Activated CD8-positive, alpha-beta T cell treated with anti-CD3 and anti-CD28 coated beads, Interleukin-2, amount 10 ng/mL, durations not matched to agents 7 days and 5 days (primary cell): ENCODE results near the gene RAB6B. TPM values are rescaled to one million over a fixed set of nuclear protein-coding genes. Genes with fewer than 3 reads are reported as not detected.

ENCODE experiments used
- ATAC-seq: fragments of 150-1000 bp; cut with Tn5 transposase; one replicate; pipeline ENCODE4 v1.10.0; 2021; ENCODE audit warnings: moderate library complexity
- CTCF ChIA-PET: fragments of 350-600 bp; sonication (Branson Sonifier 250); formaldehyde crosslinking; loops from one replicate; lab custom pipeline; 2021; ENCODE audit warnings: antibody characterized with exemption; lab: Charles Lee
- POLR2A ChIA-PET: fragments of 350-600 bp; sonication (Branson Sonifier 250); formaldehyde crosslinking; loops from one replicate; lab custom pipeline; 2021; ENCODE audit warnings: antibody characterized with exemption; lab: Charles Lee
- DNase-seq: peaks from one replicate; pipeline ENCODE4 v3.0.0-alpha.2; 2020
- H3K27ac Mint-ChIP-seq: one replicate; pipeline ENCODE4 v1.8.0; 2021; ENCODE audit warnings: mild to moderate bottlenecking, mixed read lengths
- H3K27me3 Mint-ChIP-seq: one replicate; pipeline ENCODE4 v1.8.0; 2021; ENCODE audit warnings: low read depth, mixed read lengths
- H3K36me3 Mint-ChIP-seq: one replicate; pipeline ENCODE4 v1.8.0; 2021; ENCODE audit warnings: low read depth, mixed read lengths
- H3K4me1 Mint-ChIP-seq: one replicate; pipeline ENCODE4 v1.8.0; 2021; ENCODE audit warnings: low read depth, mixed read lengths
- H3K4me3 Mint-ChIP-seq: one replicate; pipeline ENCODE4 v1.8.0; 2021; ENCODE audit warnings: mild to moderate bottlenecking, mixed read lengths
- H3K9me3 Mint-ChIP-seq: one replicate; pipeline ENCODE4 v1.8.0; 2022; ENCODE audit warnings: mixed read lengths; ENCODE audit not compliant: insufficient read depth
- total RNA-seq, 2 experiments: library from RNA; stranded (reverse); gene quantifications; one replicate each; pipeline ENCODE4 v1.2.3, GENCODE V29; 2021

RAB6B gene
- total RNA-seq, 2 experiments from 2014 or later, result 0.68 to 1.2 TPM

DNA sequence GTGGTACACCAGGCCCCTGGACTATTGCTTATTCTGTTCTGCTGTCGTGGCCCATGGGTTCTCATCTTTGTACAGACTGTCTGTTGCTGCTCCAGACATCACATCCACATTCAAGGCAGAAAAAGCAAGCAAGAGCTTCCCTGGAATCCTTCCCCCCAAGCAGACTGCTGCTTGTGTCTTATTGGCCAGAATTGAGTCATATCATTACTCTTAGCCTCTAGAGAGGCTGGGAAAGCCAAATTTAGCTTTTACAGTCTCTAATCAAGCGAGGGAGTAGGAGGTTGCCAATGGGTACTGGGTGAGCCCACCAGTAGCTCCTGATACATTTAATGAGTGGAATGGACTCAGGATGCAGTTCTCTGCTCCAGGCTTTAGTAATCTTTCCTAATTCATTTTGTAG lies 39.4 kb downstream of the RAB6B start:
- Mint-ChIP-seq H3K9me3 (no peaks in the 10 kb centered on the region), H3K4me3 (no peak overlapping the region), H3K36me3 (no peaks in the 10 kb centered on the region), H3K27ac (no peak overlapping the region), H3K4me1 (peaks cover 8% of the 10 kb centered on the region), H3K27me3 (peaks cover 2% of the 10 kb centered on the region)
- ATAC-seq (no peak), DNase-seq (no peak)
- ChIA-PET CTCF (no interaction called here), POLR2A (no interaction called here)

DNA sequence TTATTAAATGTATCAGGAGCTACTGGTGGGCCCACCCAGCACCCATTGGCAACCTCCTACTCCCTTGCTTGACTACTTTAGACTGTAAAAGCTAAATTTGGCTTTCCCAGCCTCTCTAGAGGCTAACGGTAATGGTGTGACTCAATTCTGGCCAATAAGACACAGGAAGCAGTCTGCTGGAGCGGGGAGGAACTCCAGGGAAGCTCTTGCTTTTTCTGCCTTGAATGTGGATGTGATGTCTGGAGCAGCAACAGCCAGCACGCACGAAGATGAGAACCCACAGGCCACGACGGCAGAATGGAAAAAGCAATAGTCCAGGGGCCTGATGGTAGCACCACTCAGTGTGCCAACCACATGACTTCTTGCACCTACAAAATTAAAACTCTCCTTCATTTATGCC lies 39.9 kb downstream of the RAB6B start:
- DNase-seq, result no peak
- ChIA-PET POLR2A (no interaction called here), CTCF (no interaction called here)
- H3K4me1 Mint-ChIP-seq, result peaks cover 8% of the 10 kb centered on the region
- H3K4me3 Mint-ChIP-seq, result no peak overlapping the region
- H3K36me3 Mint-ChIP-seq, result no peaks in the 10 kb centered on the region
- ATAC-seq, result no peak
- H3K27ac Mint-ChIP-seq, result no peak overlapping the region
- no peaks in the 10 kb centered on the region for H3K9me3 Mint-ChIP-seq
- H3K27me3 Mint-ChIP-seq, result peaks cover 4% of the 10 kb centered on the region

DNA sequence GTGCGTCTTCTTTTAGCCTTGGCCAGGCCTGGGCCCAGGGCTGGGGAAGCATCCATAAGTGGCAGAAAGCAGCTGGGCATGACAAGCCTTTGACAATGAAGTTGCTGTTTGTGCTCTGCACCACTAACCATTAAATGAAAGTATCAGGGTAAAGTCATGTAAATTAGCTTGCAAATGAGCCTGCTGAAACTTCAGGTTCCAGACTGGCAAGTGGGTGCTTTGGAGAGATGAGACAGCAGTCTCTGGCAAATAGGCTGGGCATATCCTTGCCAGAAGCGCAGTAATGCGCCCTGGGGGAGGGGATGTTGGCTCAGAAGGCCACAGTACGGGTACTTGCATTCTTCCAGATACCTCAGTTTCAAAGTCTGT lies 40.7 kb downstream of the RAB6B start:
- Mint-ChIP-seq H3K27ac (no peak overlapping the region), H3K4me3 (no peak overlapping the region), H3K36me3 (no peaks in the 10 kb centered on the region), H3K9me3 (no peaks in the 10 kb centered on the region), H3K4me1 (peaks cover 8% of the 10 kb centered on the region), H3K27me3 (peaks cover 4% of the 10 kb centered on the region)
- ChIA-PET POLR2A (no interaction called here), CTCF (no interaction called here)
- ATAC-seq (no peak), DNase-seq (no peak)

DNA sequence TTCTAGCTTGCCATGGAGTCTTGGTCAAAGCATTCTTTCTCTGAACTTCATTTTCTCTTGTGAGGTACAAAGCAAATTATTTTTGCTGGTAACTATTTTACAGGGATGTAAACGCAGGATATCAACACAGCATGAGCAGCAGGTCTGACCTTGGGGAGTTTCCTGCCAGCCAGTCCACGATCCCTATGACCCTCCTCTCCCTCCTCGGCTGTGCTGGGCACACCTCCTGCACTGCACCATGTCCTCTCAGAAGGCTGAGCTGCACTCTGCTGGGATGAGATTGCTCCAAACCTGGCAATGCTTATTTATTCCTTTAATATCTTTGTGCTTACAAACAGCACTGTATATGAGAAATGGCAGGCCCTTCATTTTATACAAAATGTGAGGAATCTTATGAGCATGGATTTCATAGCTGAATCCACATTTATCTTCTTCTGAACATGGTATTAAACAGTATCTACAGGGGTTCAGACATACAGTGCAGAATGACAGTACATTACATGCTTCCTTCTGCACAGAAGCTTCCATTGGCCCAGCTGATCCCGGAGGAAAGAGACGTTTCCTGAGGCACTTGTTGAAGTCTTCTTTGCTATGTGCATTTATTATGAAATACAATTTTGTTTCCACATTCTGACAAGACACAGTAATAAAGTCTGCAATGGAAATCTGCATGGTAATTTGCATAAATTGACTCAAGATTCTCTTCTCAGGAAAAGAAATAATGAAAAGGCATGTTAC lies 41.2 kb downstream of the RAB6B start:
- Mint-ChIP-seq H3K36me3 (no peaks in the 10 kb centered on the region), H3K4me3 (no peak overlapping the region), H3K9me3 (no peaks in the 10 kb centered on the region), H3K27ac (no peak overlapping the region), H3K27me3 (peaks cover 4% of the 10 kb centered on the region), H3K4me1 (peaks cover 8% of the 10 kb centered on the region)
- ATAC-seq, result no peak
- ChIA-PET CTCF (no interaction called here), POLR2A (no interaction called here)
- DNase-seq, result no peak

DNA sequence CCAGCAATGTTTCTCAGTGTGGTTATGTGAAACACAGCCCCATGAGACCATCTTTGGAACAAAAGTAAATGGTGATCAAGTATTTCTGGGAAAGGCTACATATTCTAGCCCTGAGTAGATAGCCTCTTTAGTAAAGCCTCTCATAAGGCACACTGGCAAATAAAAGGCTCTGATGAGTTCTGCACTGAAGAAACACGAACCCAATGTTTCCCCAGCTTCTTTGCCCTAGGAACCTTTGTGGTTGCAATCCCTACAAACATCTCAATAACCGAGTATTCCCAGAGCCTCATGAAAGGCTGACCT lies 41.8 kb downstream of the RAB6B start:
- Mint-ChIP-seq H3K27ac (no peak overlapping the region), H3K9me3 (no peaks in the 10 kb centered on the region), H3K4me3 (no peak overlapping the region), H3K4me1 (peaks cover 8% of the 10 kb centered on the region), H3K36me3 (no peaks in the 10 kb centered on the region), H3K27me3 (peaks cover 4% of the 10 kb centered on the region)
- ChIA-PET POLR2A (no interaction called here), CTCF (no interaction called here)
- DNase-seq (no peak), ATAC-seq (no peak)

DNA sequence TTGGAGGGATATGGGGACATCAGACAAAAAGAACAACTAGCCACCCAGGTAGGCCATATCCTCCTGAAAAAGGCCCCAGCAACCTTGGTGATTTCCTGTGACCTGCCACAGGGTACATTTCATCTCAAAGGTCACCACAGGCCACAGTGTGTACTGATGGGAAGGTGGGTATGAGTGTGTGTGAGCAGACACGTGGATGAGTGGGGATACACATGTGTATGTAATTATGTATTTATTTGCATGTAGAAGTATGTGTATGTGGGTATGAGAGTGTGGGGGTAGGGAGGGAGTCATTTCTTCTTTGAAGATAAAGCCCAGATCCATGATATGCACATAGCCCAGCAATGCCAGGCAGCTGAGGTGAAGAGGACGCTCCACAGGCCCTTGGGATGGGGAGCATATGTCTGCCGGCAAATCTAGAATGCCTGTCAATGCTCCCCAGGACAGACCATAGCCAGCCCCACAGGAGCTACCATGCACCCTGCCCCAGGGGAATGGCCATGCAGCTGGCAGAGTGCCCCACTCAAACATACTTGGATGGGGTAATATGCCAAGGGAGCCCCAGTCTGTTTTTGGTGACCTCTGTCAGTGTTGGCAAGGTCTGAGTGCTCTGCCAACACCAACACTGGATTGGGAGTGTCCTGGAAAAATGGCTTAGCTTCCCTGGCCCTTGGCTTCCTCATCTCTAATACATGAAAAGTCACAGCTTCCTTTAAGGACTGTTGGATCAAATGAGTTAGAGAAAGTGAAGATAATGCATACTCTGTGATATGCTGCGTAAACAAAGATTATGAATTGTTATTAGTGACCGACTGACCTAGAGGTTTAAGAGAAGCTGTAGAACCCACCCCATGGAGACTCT lies 42.4 kb downstream of the RAB6B start:
- H3K9me3 Mint-ChIP-seq, result no peaks in the 10 kb centered on the region
- H3K27ac Mint-ChIP-seq, result no peak overlapping the region
- H3K4me3 Mint-ChIP-seq, result no peak overlapping the region
- DNase-seq (no peak), ATAC-seq (no peak)
- no peaks in the 10 kb centered on the region for H3K36me3 Mint-ChIP-seq
- ChIA-PET POLR2A (no interaction called here), CTCF (no interaction called here)
- peaks cover 4% of the 10 kb centered on the region for H3K27me3 Mint-ChIP-seq
- H3K4me1 Mint-ChIP-seq, result peaks cover 8% of the 10 kb centered on the region

DNA sequence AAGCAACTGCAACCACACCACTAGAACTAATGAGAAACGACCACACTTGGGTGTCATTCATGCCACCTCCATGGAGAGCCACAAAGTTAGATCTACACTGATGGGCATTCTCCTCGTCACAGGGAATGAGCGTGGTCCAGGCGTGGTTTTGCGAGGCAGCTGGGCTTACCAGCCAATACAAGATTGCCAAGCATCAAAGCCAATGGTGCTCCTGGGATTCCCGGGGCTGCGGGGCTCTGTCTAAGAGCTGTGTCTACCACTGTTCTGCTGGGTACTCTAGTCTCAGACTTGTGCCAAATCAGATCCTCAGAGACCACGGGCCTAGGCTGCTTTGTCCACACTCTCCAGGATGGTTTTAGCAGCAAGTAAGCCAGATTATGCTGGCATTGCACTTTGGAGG lies 43.8 kb downstream of the RAB6B start:
- ChIA-PET CTCF (no interaction called here), POLR2A (no interaction called here)
- H3K9me3 Mint-ChIP-seq, result no peaks in the 10 kb centered on the region
- H3K4me3 Mint-ChIP-seq, result no peak overlapping the region
- DNase-seq (no peak), ATAC-seq (no peak)
- peaks cover 16% of the 10 kb centered on the region for H3K27me3 Mint-ChIP-seq
- H3K36me3 Mint-ChIP-seq, result no peaks in the 10 kb centered on the region
- no peak overlapping the region for H3K27ac Mint-ChIP-seq
- no peaks in the 10 kb centered on the region for H3K4me1 Mint-ChIP-seq

DNA sequence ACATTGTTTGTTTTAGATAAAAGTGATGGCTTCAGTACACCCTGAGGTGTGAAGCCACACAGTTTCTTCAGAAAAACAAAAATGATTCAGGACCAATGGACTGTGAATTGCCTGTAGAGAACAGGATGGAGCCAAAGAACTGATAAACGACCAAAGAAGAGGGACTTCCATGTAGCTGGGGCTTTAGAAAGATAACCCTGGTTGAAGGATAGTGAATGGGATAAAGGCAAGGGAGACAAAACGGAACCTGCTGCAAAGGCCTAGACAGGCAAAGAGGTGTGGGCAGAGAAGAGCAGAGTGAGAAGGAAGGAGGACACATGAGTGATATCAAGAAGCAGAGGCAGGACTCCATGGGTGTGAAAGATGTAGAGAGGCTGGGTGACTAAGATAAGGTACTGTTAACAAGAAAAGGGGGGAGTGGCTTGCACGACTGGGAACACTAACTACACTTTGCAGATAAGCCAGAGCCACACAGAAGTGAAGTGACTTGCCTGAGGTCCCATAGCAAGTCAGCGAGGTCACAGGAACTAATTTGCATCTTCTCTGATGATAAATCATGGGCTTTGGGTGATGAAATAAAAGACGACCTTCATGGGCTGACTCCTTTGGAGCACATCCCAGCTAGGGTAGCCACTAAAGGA lies 44.3 kb downstream of the RAB6B start:
- H3K4me3 Mint-ChIP-seq, result no peak overlapping the region
- H3K27me3 Mint-ChIP-seq, result peaks cover 18% of the 10 kb centered on the region
- no peaks in the 10 kb centered on the region for H3K36me3 Mint-ChIP-seq
- H3K9me3 Mint-ChIP-seq, result no peaks in the 10 kb centered on the region
- no peak overlapping the region for H3K27ac Mint-ChIP-seq
- H3K4me1 Mint-ChIP-seq, result no peaks in the 10 kb centered on the region
- CTCF ChIA-PET, result no interaction called here
- DNase-seq (no peak), ATAC-seq (no peak)
- POLR2A ChIA-PET, result no interaction called here

DNA sequence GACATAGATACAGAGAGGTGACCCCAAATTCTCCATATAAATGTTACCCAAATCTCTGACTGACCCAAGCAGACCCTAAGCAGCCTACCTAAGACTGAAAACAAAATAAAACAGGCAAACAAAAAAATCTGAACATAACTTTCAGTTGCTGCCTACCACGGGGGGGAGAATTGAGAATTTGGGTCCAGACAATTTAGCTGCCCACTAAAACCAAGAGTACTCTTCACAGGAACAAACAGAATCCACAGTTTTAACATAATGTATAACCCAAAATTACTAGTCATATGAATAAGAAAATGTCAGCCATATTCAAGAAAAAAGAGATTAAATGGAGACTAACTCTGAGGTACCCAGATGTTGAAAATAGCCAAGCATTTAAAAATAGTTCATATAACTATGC lies 45.6 kb downstream of the RAB6B start:
- peaks cover 24% of the 10 kb centered on the region for H3K27me3 Mint-ChIP-seq
- ChIA-PET CTCF (interaction anchor here (0.7 to 1.2 kb wide), 2 partner anchors 32 to 61 kb away, joined by 3 to 4 read pairs; no protein-coding TSS in a partner anchor), POLR2A (no interaction called here)
- H3K4me1 Mint-ChIP-seq, result no peaks in the 10 kb centered on the region
- no peak overlapping the region for H3K4me3 Mint-ChIP-seq
- no peak for DNase-seq
- no peaks in the 10 kb centered on the region for H3K9me3 Mint-ChIP-seq
- H3K36me3 Mint-ChIP-seq, result no peaks in the 10 kb centered on the region
- ATAC-seq, result no peak
- no peak overlapping the region for H3K27ac Mint-ChIP-seq

DNA sequence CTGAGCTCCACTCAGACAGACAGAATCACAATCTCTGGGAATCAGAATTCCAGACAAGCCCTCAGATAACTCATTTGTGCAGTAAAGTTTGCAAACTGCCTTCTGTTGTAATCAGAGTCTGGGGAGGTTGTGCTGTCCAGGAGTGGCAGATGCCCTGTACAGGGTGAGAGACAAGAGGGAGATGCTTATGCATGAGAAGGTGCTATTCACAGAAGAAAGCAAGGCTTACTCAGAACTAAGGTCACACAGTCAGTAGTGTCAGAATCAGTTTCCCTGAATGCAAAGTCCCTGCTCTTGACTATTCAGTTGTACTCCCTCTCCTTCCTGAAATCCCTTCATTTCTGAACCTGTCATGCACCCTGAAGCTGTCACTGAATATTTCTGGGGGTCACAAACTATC lies 46.3 kb downstream of the RAB6B start:
- Mint-ChIP-seq H3K36me3 (no peaks in the 10 kb centered on the region), H3K27me3 (peaks cover 28% of the 10 kb centered on the region), H3K4me3 (no peak overlapping the region), H3K27ac (no peak overlapping the region), H3K9me3 (no peaks in the 10 kb centered on the region), H3K4me1 (no peaks in the 10 kb centered on the region)
- DNase-seq (no peak), ATAC-seq (no peak)
- CTCF ChIA-PET, result interaction anchor here (1.2 kb wide), 1 partner anchor 31 kb away, joined by 4 read pairs; no protein-coding TSS in a partner anchor
- POLR2A ChIA-PET, result no interaction called here

DNA sequence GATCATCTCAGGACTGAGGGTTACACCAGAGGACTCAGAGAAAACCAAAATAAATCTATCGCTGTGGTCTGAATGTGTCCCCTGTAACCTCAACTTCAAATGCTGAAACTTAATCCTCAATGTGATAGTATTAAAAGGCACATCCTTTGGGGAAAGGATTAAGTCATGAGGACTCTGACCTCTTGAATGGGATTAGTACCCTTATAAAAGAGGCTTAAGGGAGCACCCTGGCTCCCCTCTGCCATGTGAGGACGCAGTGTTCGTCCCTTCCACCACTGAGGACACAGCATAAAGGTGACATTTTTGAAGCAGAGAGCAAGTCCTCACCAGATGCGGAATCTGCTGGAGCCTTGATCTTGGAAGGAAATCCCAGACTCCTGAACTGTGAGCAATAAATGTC lies 50.6 kb downstream of the RAB6B start:
- ATAC-seq (no peak), DNase-seq (no peak)
- Mint-ChIP-seq H3K27me3 (peaks cover 27% of the 10 kb centered on the region), H3K4me3 (no peak overlapping the region), H3K36me3 (no peaks in the 10 kb centered on the region), H3K4me1 (no peaks in the 10 kb centered on the region), H3K27ac (no peak overlapping the region), H3K9me3 (no peaks in the 10 kb centered on the region)
- CTCF ChIA-PET, result no interaction called here
- POLR2A ChIA-PET, result no interaction called here

DNA sequence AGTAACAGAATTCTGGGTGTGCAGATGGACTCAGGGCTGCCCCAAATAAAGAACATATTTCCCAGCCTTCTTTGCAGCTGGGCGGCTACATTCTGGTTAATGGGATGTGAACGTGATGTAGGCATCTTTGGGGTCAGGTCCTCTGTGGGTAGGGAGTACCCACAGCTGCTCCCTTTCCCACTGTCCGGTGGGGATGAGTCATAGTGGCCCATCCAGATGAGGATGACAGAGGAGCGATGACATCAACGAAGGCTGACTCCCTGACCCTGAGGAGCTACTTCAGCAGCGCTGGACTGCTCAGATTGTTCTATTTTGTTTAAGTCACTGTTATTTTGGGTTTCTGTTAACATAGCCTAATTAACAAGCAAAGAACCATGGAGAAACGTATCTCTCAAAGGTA lies 52.0 kb downstream of the RAB6B start:
- POLR2A ChIA-PET, result no interaction called here
- H3K27me3 Mint-ChIP-seq, result peaks cover 27% of the 10 kb centered on the region
- DNase-seq (no peak), ATAC-seq (no peak)
- no peaks in the 10 kb centered on the region for H3K36me3 Mint-ChIP-seq
- CTCF ChIA-PET, result interaction anchor here (1.1 kb wide), 1 partner anchor 22 kb away, joined by 3 read pairs; no protein-coding TSS in a partner anchor
- no peaks in the 10 kb centered on the region for H3K4me1 Mint-ChIP-seq
- no peak overlapping the region for H3K4me3 Mint-ChIP-seq
- H3K27ac Mint-ChIP-seq, result no peak overlapping the region
- H3K9me3 Mint-ChIP-seq, result no peaks in the 10 kb centered on the region
